Breast epithelium (tissue), 3 donors: ENCODE data around the gene SPATA6L.

ENCODE experiments used
- POLR2A ChIP-seq: fragments of 450-650 bp; IDR thresholded peaks from one replicate; pipeline ENCODE4 v1.6.1; 2016; ENCODE audit warnings: antibody characterized with exemption, mild to moderate bottlenecking, moderate library complexity
- POLR2AphosphoS5 ChIP-seq, 3 donors: sonication (generic); formaldehyde crosslinking; IDR thresholded peaks; one replicate each; pipeline ENCODE4 v1.6.1; 2017; ENCODE audit warnings: antibody characterized with exemption in 3 of 3
- TF ChIP-seq, protein P1 (sequence below), 3 donors: fragments of 450-650 bp; IDR thresholded peaks; one replicate each; pipeline ENCODE4 v1.5.1; 2016 to 2017; ENCODE audit warnings: antibody characterized with exemption in 3 of 3, mild to moderate bottlenecking in 3 of 3, moderate library complexity in 3 of 3

- no peak for TF ChIP-seq POLR2A
- TF ChIP-seq, protein P1, sequence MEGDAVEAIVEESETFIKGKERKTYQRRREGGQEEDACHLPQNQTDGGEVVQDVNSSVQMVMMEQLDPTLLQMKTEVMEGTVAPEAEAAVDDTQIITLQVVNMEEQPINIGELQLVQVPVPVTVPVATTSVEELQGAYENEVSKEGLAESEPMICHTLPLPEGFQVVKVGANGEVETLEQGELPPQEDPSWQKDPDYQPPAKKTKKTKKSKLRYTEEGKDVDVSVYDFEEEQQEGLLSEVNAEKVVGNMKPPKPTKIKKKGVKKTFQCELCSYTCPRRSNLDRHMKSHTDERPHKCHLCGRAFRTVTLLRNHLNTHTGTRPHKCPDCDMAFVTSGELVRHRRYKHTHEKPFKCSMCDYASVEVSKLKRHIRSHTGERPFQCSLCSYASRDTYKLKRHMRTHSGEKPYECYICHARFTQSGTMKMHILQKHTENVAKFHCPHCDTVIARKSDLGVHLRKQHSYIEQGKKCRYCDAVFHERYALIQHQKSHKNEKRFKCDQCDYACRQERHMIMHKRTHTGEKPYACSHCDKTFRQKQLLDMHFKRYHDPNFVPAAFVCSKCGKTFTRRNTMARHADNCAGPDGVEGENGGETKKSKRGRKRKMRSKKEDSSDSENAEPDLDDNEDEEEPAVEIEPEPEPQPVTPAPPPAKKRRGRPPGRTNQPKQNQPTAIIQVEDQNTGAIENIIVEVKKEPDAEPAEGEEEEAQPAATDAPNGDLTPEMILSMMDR (IDR thresholded peaks at IDR 0.05) = no peak
- TF ChIP-seq POLR2AphosphoS5 (IDR thresholded peaks at IDR 0.05) = no peak
These were observed 48.5 kb downstream of the SPATA6L start for GRCh38 chr9:4617752-4618151.
